Skeletal muscle satellite cell (primary cell): ENCODE data around the gene SZT2.

Experiments
- H3K27me3 ChIP-seq: 2 replicates; pipeline ENCODE4 v1.7.0; 2013; ENCODE audit warnings: low read length; ENCODE audit not compliant: control insufficient read depth, insufficient read depth
- H3K36me3 ChIP-seq: 2 replicates; pipeline ENCODE4 v1.7.0; 2013; ENCODE audit warnings: mild to moderate bottlenecking, control low read depth, low read length; ENCODE audit not compliant: insufficient read depth
- H3K4me1 ChIP-seq: 2 replicates; pipeline ENCODE4 v1.7.0; 2013; ENCODE audit warnings: low read length; ENCODE audit not compliant: control insufficient read depth, insufficient read depth
- H3K4me2 ChIP-seq: 2 replicates; pipeline ENCODE4 v1.7.0; 2013; ENCODE audit warnings: mild to moderate bottlenecking, low read length
- H3K4me3 ChIP-seq: 2 replicates; pipeline ENCODE4 v1.7.0; 2013; ENCODE audit warnings: low read length
- H3K9ac ChIP-seq: 2 replicates; pipeline ENCODE4 v1.7.0; 2013; ENCODE audit warnings: mild to moderate bottlenecking, low read depth, low read length, moderate library complexity
- H3K9me3 ChIP-seq: replicated peaks from 2 replicates; pipeline ENCODE4 v1.7.0; 2013; ENCODE audit warnings: mild to moderate bottlenecking, control low read depth, low read length

SZT2 gene

DNA sequence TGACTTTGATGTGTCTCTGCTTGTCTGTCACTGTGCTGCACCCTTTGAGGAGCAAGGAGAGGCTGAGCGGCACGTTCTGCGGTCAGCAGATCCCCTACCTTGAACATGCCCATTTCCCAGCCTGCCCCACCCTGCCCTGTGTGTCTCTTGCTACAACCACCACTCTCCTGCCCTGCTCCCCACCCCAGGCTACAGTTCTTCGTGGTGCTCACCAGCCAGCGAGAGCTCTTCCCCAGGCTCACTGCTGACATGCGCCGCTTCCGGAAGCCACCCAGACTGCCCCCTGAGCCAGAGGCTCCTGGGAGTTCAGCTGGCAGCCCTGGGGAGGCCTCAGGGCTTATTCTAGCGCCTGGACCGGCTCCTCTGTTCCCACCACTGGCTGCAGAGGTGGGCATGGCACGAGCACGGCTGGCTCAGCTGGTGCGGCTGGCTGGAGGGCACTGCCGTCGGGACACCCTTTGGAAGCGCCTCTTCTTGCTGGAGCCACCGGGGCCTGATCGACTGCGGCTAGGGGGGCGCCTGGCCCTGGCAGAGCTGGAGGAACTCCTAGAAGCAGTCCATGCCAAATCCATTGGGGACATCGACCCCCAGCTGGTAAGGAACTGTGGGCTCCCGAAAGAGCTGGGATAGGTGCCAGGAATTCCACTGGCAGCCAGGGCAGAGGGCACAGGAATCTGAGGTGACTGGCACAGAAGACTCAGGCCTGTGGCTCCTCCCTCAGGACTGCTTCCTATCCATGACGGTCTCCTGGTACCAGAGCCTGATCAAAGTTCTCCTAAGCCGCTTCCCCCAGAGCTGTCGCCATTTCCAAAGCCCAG, 58.4 kb downstream of the SZT2 start:
- Histone ChIP-seq H3K4me3 (no peak overlapping the region), H3K4me1 (peaks cover 10% of the 10 kb centered on the region), H3K27me3 (no peaks in the 10 kb centered on the region), H3K9ac (no peak overlapping the region), H3K9me3 (no peaks in the 10 kb centered on the region), H3K4me2 (no peak overlapping the region), H3K36me3 (peaks cover 84% of the 10 kb centered on the region)

DNA sequence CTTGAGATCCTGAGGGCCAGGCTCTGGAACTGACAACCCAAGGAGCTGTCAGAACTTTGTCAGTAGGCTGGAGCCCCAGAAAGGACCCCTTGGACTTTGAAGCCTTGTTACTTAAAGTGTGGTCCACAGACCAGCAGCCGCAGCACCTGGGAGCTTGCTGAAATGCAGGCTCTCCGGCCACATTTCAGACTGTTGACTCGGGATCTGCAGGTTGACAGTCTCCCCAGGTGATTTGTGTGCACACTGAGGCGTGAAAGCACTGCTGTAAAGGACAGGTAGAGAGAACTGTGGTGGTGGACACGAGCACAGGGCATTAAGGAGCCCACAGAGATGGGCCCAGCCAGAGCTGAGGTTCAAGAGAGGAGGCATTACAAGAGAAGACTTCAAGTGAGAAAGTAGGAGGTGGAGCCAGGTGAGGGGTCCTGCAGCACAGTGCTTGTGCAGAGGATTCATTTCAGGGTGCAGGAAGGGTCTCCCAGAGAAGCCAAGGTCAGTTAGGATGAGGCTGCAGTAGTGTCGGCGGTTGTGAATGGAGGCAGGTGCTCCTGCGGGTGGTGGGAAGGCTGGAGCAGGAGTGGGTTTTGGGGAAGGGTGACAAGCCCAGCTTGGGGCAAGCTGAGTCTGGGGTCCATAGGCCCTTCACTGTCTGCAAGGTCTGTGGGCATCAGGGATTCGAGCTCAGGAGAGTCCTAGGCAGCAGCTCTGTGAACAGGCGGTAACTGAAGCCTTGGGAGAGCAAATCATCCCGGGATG, 59.4 kb downstream of the SZT2 start:
- no peak overlapping the region for H3K9ac ChIP-seq
- H3K4me2 ChIP-seq = no peak overlapping the region
- peaks cover 75% of the 10 kb centered on the region for H3K36me3 ChIP-seq
- no peak overlapping the region for H3K4me3 ChIP-seq
- H3K9me3 ChIP-seq = no peaks in the 10 kb centered on the region
- H3K4me1 ChIP-seq = peaks cover 15% of the 10 kb centered on the region
- H3K27me3 ChIP-seq = no peaks in the 10 kb centered on the region

DNA sequence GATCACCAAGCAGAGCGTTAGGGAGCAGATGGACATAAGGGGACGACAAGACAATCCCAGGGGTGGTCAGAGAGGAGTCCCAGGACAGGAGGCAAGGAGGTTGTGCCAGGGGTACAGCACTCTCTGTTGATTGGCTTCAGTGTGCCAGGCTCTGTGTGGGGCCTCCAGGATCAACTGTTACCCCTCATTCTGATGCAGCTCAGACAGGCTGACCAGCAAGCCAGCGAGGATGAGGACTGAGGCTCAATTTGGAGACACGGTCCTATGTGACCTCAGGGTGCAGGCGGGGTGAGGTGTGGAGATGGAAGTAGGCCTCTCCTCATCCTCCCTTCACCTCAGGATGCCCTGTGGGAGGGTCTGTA, 60.0 kb downstream of the SZT2 start:
- Histone ChIP-seq H3K4me3 (no peak overlapping the region), H3K27me3 (no peaks in the 10 kb centered on the region), H3K36me3 (peaks cover 70% of the 10 kb centered on the region), H3K9me3 (no peaks in the 10 kb centered on the region), H3K4me1 (peaks cover 20% of the 10 kb centered on the region), H3K4me2 (no peak overlapping the region), H3K9ac (no peak overlapping the region)

DNA sequence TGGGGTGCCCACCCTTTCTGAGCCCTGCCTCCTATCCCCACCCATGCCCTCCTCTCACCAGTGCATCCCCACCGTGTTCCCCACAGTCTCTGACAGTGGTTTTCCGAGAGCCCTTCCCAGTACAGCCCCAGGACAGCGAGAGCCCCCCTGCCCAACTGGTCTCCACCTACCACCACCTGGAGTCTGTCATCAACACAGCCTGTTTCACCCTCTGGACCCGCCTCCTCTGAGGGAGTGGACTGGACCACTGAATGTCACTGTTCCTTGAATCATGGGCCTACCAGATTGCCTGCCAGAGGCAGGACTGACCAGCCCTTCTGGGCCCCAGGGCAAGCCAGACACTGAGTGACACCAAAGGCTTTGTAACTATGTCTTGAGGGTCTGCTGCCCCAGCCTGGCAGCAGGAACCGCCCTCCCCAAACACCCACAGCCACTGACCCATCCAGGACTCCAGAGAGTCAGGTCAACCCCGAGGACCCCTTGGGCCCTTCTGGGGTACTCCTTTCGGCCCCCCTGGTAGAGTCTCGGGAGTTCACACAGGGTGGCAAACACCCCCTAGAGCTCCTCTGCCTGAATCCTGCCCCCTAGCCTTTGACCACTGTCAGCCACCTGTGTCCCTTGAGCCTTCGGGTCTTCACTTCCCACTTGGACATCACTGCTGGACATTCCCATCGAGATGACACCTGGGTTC, 60.7 kb downstream of the SZT2 start:
- Histone ChIP-seq H3K36me3 (peaks cover 63% of the 10 kb centered on the region), H3K4me1 (peaks cover 22% of the 10 kb centered on the region), H3K27me3 (no peaks in the 10 kb centered on the region), H3K4me2 (no peak overlapping the region), H3K4me3 (no peak overlapping the region), H3K9me3 (no peaks in the 10 kb centered on the region), H3K9ac (no peak overlapping the region)

DNA sequence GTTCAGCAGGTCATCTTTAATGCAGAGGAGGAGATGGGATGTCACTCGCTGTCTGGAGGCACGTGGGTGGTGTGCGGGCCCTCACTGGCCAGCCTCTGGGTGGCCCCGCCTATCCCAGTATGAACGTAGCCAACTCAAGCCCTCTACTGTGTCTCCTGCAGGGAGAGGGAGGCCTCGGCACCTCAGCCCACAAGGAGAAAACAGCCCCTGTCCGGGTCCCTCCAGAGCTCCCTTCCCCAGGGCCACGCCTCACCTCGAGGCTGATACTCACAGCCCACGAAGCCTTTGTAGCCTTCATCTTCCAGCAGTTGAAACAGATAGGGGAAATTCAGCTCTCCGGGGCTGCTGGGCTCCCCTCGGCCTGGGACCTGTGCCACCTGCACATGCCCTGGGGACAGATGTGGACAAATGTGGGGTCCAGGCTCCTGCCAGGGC, 61.5 kb downstream of the SZT2 start:
- Histone ChIP-seq H3K4me3 (no peak overlapping the region), H3K9ac (no peak overlapping the region), H3K4me1 (peaks cover 22% of the 10 kb centered on the region), H3K27me3 (no peaks in the 10 kb centered on the region), H3K36me3 (peaks cover 55% of the 10 kb centered on the region), H3K4me2 (no peak overlapping the region), H3K9me3 (no peaks in the 10 kb centered on the region)

DNA sequence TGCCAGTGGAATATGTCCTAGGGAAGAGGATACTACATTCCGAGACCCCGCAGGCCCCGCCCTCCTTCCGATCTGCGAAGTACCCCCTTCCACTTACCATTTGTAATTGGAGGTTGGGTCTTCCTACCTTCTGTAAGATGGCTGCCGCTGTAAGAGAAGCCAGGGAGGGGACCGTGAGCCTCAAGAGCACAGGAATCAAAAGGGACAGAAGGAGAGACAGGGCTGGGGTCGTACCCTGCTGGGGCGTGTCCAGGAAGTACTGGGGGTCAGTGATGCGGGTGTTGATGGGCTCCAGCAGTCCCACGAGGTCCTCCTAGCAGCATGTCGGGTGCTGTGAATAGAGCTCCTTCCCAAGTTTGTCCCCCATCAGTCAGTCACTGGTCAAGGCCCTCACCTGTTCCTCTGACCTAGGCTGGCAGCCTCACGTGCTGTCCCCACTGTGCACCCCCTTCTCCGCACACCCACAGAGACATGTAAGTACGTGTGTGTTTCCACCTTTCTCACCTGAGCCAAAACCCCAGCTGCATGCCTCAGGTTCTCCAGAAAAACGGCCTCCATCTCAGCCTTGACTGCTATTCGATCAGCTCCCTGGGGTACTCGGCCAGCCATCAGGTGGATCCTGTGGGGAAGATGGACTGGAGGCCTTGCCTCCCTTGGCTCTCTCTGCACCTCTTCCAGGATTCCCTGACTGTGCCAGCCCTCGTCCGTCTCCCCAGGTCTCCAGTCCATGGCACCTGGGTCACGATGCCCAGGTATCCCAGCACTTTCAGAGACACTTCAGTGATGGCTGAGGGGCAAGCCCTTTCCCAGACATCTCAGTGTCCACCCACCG, 62.2 kb downstream of the SZT2 start:
- Histone ChIP-seq H3K36me3 (peaks cover 48% of the 10 kb centered on the region), H3K27me3 (no peaks in the 10 kb centered on the region), H3K4me1 (peaks cover 22% of the 10 kb centered on the region), H3K9me3 (no peaks in the 10 kb centered on the region), H3K4me3 (no peak overlapping the region), H3K9ac (no peak overlapping the region), H3K4me2 (no peak overlapping the region)

DNA sequence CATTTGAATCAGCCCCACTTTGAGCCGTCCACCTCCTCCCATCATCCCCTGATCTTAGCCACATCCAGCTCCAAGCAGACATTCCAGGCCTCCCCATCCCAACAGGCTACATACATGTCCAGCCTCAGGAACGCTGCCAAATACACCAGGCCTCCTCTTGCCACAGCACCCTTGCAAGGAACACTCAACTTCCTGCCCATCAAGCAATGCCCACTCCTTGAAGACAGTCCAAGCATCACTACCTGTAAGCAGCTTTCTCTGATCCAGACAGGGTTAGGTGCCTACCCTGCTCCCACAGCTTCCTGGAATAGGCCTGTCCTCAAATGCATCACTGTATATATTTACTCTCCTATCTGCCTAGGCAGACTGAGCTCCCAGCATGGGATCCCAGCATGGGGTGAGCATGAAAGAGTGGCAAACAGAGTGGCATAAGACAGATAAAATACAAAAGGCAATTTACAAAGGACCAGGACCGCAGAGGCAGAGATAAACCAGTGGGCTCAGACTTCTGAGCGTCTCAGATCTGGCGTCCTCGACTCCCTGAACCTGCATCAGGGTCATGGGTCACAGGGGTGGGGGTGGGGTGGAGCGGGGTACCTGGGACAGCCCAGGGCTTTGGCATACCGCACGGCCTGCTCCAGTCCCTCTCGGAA, 63.2 kb downstream of the SZT2 start:
- Histone ChIP-seq H3K4me3 (peak overlapping the region; percentile 70), H3K36me3 (peaks cover 38% of the 10 kb centered on the region), H3K9me3 (no peaks in the 10 kb centered on the region), H3K9ac (peak overlapping the region; percentile 80), H3K27me3 (no peaks in the 10 kb centered on the region), H3K4me1 (peaks cover 22% of the 10 kb centered on the region), H3K4me2 (peak overlapping the region; percentile 78)

DNA sequence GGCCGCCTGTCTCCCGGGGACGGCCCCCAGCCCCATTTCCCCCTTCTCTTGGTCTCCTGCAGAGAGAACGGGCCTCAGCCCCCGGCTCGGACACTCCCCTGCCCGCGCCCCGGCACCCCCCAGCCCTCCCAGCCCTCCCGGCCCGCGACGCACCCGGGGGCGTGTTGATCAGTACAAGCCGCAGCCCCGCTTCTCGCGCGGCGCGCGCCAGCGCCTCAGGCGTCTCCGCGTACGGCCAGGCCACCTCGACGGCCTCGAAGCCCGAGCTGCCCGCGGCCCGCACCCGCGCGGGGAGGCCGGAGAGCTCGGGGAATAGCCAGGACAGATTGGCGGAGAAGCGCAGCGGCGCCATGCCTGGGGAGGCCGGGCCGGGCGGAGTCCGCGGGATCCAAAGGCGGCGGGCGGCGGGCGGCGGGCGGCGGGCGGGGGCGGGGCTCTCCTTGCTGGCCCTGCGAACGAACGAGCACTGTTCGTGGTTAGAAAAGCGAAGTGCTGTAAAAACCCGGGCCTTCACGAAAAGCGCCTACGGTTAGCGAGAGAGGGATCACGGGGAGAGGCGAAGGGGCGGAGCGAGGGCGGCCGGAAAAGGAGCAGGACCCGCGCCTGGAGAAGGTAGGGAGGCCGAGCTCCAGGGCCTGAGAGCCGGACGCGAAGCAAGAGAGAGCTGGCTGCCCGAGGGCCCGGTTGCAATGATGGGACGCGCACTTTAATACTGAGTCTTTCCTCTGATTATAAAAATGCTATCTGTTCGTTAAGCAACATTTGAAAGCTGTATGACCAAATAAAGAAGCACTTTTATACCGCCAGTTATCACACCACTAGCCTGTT, 64.0 kb downstream of the SZT2 start, which contains the start of gene HYI:
HYI (minus strand) TSS at position 490 of the 828 bp plus-strand sequence; CDS start at position 352, 138 bp downstream.
- no peaks in the 10 kb centered on the region for H3K27me3 ChIP-seq
- H3K36me3 ChIP-seq = peaks cover 30% of the 10 kb centered on the region
- H3K9ac ChIP-seq = peak within 1 kb of the TSS; percentile 80

DNA sequence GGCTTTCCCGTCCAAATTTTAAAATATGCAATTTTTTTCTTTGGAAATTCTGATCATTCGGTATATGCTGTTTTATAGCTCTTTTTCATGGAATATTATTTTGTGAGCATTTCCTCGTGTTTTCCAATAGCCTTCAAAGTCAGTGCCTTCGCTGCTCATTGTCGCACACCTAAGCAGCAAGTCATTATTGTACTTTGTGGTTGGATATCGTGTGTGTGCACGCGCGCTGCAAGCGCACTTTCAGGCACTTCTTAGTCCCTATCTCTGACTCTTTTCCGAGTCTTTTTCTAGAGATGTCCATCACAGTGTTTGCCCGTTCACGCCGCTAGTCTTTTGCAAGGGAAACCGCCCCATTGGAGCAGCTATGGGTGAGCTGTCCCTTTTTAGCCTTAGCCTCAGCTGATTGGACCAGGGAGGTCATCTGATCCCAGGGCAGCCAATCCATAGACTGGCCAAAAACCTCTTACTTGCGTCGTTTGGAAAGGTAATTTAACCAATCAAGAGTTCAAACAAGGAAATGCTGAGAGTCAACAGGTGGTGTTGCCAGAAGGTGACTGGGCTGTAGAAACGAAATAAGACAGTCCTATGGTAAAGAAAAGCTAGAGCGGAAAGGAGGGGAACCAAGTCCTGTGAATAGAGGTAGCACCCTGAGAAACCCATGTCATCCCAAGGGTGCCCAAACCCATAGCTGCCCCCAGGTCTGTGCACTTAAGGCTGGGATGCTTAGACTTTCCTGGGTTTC, 64.7 kb downstream of the SZT2 start:
- Histone ChIP-seq H3K9ac (peak overlapping the region; percentile 80), H3K4me3 (peak overlapping the region; percentile 70)

More for the DNA sequence above, 64.0 kb downstream of the SZT2 start, which contains the start of gene HYI:
- Histone ChIP-seq H3K4me2 (peak within 1 kb of the TSS; percentile 78), H3K9me3 (no peaks in the 10 kb centered on the region), H3K4me1 (peaks cover 22% of the 10 kb centered on the region), H3K4me3 (peak within 1 kb of the TSS; percentile 70)

More for the DNA sequence above, 64.7 kb downstream of the SZT2 start:
- H3K4me1 ChIP-seq = peaks cover 22% of the 10 kb centered on the region
- peaks cover 23% of the 10 kb centered on the region for H3K36me3 ChIP-seq
- H3K27me3 ChIP-seq = no peaks in the 10 kb centered on the region
- H3K4me2 ChIP-seq = peak overlapping the region; percentile 78
- no peaks in the 10 kb centered on the region for H3K9me3 ChIP-seq
